A549 (cell line): ENCODE data around the gene KRT32.

Source experiments
- BHLHE40 ChIP-seq: IDR thresholded peaks from 2 replicates; pipeline ENCODE4 v1.6.1; 2012; ENCODE audit warnings: low read depth, low read length, inconsistent platforms
- CEBPB ChIP-seq, 2 experiments: fragments of >200 bp in 1 of 2; sonication (Bioruptor Twin) in 1 of 2; formaldehyde crosslinking in 1 of 2; IDR thresholded peaks; 2 replicates each; pipeline ENCODE4 v1.6.1; 2012 to 2016
- CTCF ChIP-seq: fragments of >200 bp; sonication (Bioruptor Twin); formaldehyde crosslinking; IDR thresholded peaks from 3 replicates; pipeline ENCODE4 v1.5.1; 2016
- FOSB ChIP-seq: fragments of 250-450 bp; sonication (Bioruptor Pico); IDR thresholded peaks from 2 replicates; pipeline ENCODE4 v1.5.0; 2020; ENCODE audit warnings: mild to moderate bottlenecking, moderate library complexity
- KDM1A ChIP-seq: fragments of 200-600 bp; sonication (generic); IDR thresholded peaks from 2 replicates; pipeline ENCODE4 v1.6.1; 2016; ENCODE audit warnings: low read depth, mild to moderate bottlenecking
- MAZ ChIP-seq: fragments of 150-350 bp; IDR thresholded peaks from 2 replicates; pipeline ENCODE4 v1.6.1; 2014; ENCODE audit warnings: antibody characterized with exemption, low read depth, low read length, borderline replicate concordance
- MYC ChIP-seq: IDR thresholded peaks from 2 replicates; pipeline ENCODE4 v1.6.1; 2012; ENCODE audit warnings: mild to moderate bottlenecking, inconsistent platforms, low read length, improper control_type of control experiment, borderline replicate concordance
- PHF8 ChIP-seq: fragments of 200-600 bp; sonication (generic); IDR thresholded peaks from 2 replicates; pipeline ENCODE4 v1.6.1; 2016; ENCODE audit warnings: low read depth, mild to moderate bottlenecking, antibody characterized with exemption, moderate library complexity, borderline replicate concordance
- POLR2A ChIP-seq: IDR thresholded peaks from 2 replicates; pipeline ENCODE4 v1.6.1; 2012; ENCODE audit warnings: mild to moderate bottlenecking, low read length
- POLR2AphosphoS2 ChIP-seq: conservative IDR thresholded peaks from 2 replicates; pipeline ENCODE4 v1.6.1; 2012; ENCODE audit warnings: low read length, improper control_type of control experiment, inconsistent platforms
- SMC3 ChIP-seq: fragments of >200 bp; sonication (Bioruptor Twin); formaldehyde crosslinking; IDR thresholded peaks from 3 replicates; pipeline ENCODE4 v1.6.1; 2018; ENCODE audit warnings: inconsistent platforms
- USF2 ChIP-seq: fragments of 450-650 bp; IDR thresholded peaks from 2 replicates; pipeline ENCODE4 v1.6.1; 2014; ENCODE audit warnings: antibody characterized with exemption
- ZFP36 ChIP-seq: fragments of 450-650 bp; IDR thresholded peaks from 2 replicates; pipeline ENCODE4 v1.6.1; 2014; ENCODE audit warnings: borderline replicate concordance; ENCODE audit not compliant: partially characterized antibody

GRCh38 chr17:41439375-41439774 lies 27.8 kb downstream of the KRT32 start:
- no peak for TF ChIP-seq FOSB (CRISPR knock-in tag)
- no peak for TF ChIP-seq ZFP36
- no peak for TF ChIP-seq POLR2AphosphoS2
- no peak for TF ChIP-seq POLR2A
- no peak for TF ChIP-seq KDM1A
- no peak for TF ChIP-seq CTCF
- no peak for TF ChIP-seq BHLHE40
- no peak for TF ChIP-seq SMC3
- TF ChIP-seq MAZ: no peak
- TF ChIP-seq PHF8: no peak
- no peak for TF ChIP-seq USF2
- no peak for TF ChIP-seq MYC
- TF ChIP-seq CEBPB (IDR thresholded peaks at IDR 0.05): peak in 1 of 2 experiments; percentile 16; a peak in 1 of 4 replicates
